SK-N-SH (cell line): Measurements from ENCODE around the gene VAMP1. TPM values are rescaled to one million over a fixed set of nuclear protein-coding genes. Genes with fewer than 3 reads are reported as not detected.
"Not testable (repeated sequence)": the region's sequence is repeated elsewhere in the genome, so short reads cannot be mapped to it uniquely, and the experiment has no call there.

Experiments used
- CTCF ChIA-PET: fragments of 300-600, 350-600 bp; formaldehyde crosslinking; extraction: SDS; loops from one replicate; lab custom pipeline; 2021; lab: Yijun Ruan, JAX
- POLR2A ChIA-PET: fragments of 350-600 bp; sonication (Branson Sonifier 250); formaldehyde crosslinking; extraction: SDS; loops from one replicate; lab custom pipeline; 2020; ENCODE audit warnings: antibody characterized with exemption, inconsistent platforms; lab: Yijun Ruan, JAX
- DNase-seq: peaks from one replicate; pipeline ENCODE4 v3.0.0; 2012
- H2AFZ ChIP-seq: fragments of 200-600 bp; sonication (generic); 2 replicates; pipeline ENCODE4 v1.8.1; 2016; ENCODE audit warnings: antibody characterized with exemption, mild to moderate bottlenecking, low read depth
- H3F3A ChIP-seq: fragments of 200-600 bp; sonication (generic); replicated peaks from 2 replicates; pipeline ENCODE3; 2016; ENCODE audit warnings: antibody characterized with exemption, mild to moderate bottlenecking; ENCODE audit not compliant: insufficient read depth
- H3K27ac ChIP-seq, 2 experiments: fragments of 200-500 bp in 1 of 2; fragments of 200-600 bp in 1 of 2; sonication (Bioruptor generic) in 1 of 2; sonication (generic), shearing (Covaris generic) in 1 of 2; 2 replicates each; pipeline versions ENCODE4 v1.5.1 to v1.6.1; 2014 to 2016; ENCODE audit warnings: low read depth in 2 of 2, inconsistent platforms in 1 of 2, low read length in 1 of 2, mild to moderate bottlenecking in 1 of 2, mixed read lengths in 1 of 2
- H3K27me3 ChIP-seq: fragments of 200-600 bp; sonication (generic), shearing (Covaris generic); 2 replicates; pipeline ENCODE4 v1.6.1; 2016; ENCODE audit warnings: mixed run types; ENCODE audit not compliant: insufficient read depth
- H3K36me3 ChIP-seq, 2 experiments: fragments of 200-500 bp in 1 of 2; fragments of 200-600 bp in 1 of 2; sonication (Bioruptor generic) in 1 of 2; sonication (generic) in 1 of 2; replicated peaks in 1 of 2; 2 replicates each; pipeline versions ENCODE3 to v1.5.1; 2014 to 2016; ENCODE audit warnings: low read length in 1 of 2, mild to moderate bottlenecking in 1 of 2; ENCODE audit not compliant: insufficient read depth in 2 of 2, control insufficient read depth in 1 of 2
- H3K4me1 ChIP-seq, 2 experiments: fragments of 200-500 bp in 1 of 2; fragments of 200-600 bp in 1 of 2; sonication (Bioruptor generic) in 1 of 2; sonication (generic), shearing (Covaris generic) in 1 of 2; 2 replicates each; pipeline versions ENCODE4 v1.5.1 to v1.6.1; 2014 to 2016; ENCODE audit warnings: low read depth in 1 of 2, low read length in 1 of 2, mixed run types in 1 of 2; ENCODE audit not compliant: insufficient read depth in 2 of 2, control insufficient read depth in 1 of 2
- H3K4me2 ChIP-seq: fragments of 200-600 bp; sonication (generic), shearing (Covaris generic); 2 replicates; pipeline ENCODE4 v1.6.1; 2017; ENCODE audit warnings: mixed run types
- H3K4me3 ChIP-seq, 2 experiments: fragments of 200-500 bp in 1 of 2; fragments of 200-600 bp in 1 of 2; sonication (Bioruptor generic) in 1 of 2; sonication (generic), shearing (Covaris generic) in 1 of 2; 2 replicates each; pipeline versions ENCODE4 v1.5.1 to v1.8.1; 2014 to 2016; ENCODE audit warnings: low read depth in 2 of 2, inconsistent platforms in 1 of 2, low read length in 1 of 2, mild to moderate bottlenecking in 1 of 2, mixed read lengths in 1 of 2, moderate library complexity in 1 of 2
- H3K79me2 ChIP-seq: fragments of 200-600 bp; sonication (generic); 2 replicates; pipeline ENCODE4 v1.8.1; 2017; ENCODE audit warnings: mild to moderate bottlenecking; ENCODE audit not compliant: insufficient read depth
- H3K9ac ChIP-seq: fragments of 200-600 bp; sonication (generic); 2 replicates; pipeline ENCODE4 v1.6.1; 2017; ENCODE audit warnings: mixed run types
- H3K9me2 ChIP-seq: fragments of 200-600 bp; sonication (generic); 2 replicates; pipeline ENCODE4 v1.6.1; 2017; ENCODE audit warnings: mixed run types
- H3K9me3 ChIP-seq: fragments of 200-600 bp; sonication (generic); 2 replicates; pipeline ENCODE4 v1.6.1; 2017; ENCODE audit warnings: mixed run types, mild to moderate bottlenecking, moderate library complexity
- H4K20me1 ChIP-seq: fragments of 200-600 bp; sonication (generic); 2 replicates; pipeline ENCODE4 v1.6.1; 2017; ENCODE audit warnings: mild to moderate bottlenecking, mixed run types; ENCODE audit not compliant: insufficient read depth
- EZH2phosphoT487 ChIP-seq: fragments of 200-600 bp; sonication (generic); IDR thresholded peaks from 2 replicates; pipeline ENCODE4 v1.6.1; 2017; ENCODE audit warnings: low read depth, mixed run types, mild to moderate bottlenecking, antibody characterized with exemption, moderate library complexity, borderline replicate concordance
- FOSL2 ChIP-seq: IDR thresholded peaks from 2 replicates; pipeline ENCODE4 v1.4.0; 2012; ENCODE audit warnings: low read depth, mild to moderate bottlenecking, moderate library complexity, borderline replicate concordance
- FOXM1 ChIP-seq: IDR thresholded peaks from 2 replicates; pipeline ENCODE4 v1.4.0; 2012; ENCODE audit warnings: low read depth, mild to moderate bottlenecking
- GATA2 ChIP-seq: sonication (generic); formaldehyde crosslinking; IDR thresholded peaks from 2 replicates; pipeline ENCODE4 v1.5.0; 2020; ENCODE audit warnings: mild to moderate bottlenecking, missing genetic modification reagents
- MEF2A ChIP-seq: IDR thresholded peaks from 2 replicates; pipeline ENCODE4 v1.4.0; 2012; ENCODE audit warnings: low read depth, borderline replicate concordance
- WGBS: methylation state at CpG from one replicate; pipeline ENCODE4 v1.1.6; 2017; ENCODE audit warnings: low lambda C conversion rate; 5-methylcytosine and 5-hydroxymethylcytosine counted together
- polyA plus RNA-seq, 3 experiments: library from polyadenylated mRNA; depleted of rRNA; stranded (reverse); fragments of >200 nt; gene quantifications; 2 replicates each; pipeline ENCODE4 v1.2.3, GENCODE V29; 2012
- TF ChIP-seq, protein P1 (sequence below): IDR thresholded peaks from 2 replicates; pipeline ENCODE4 v1.6.1; 2012; ENCODE audit warnings: mild to moderate bottlenecking, low read depth, low read length, moderate library complexity
- TF ChIP-seq, protein P2 (sequence below): IDR thresholded peaks from 2 replicates; pipeline ENCODE4 v1.4.0; 2012; ENCODE audit warnings: low read depth
- TF ChIP-seq, protein P3 (sequence below): IDR thresholded peaks from 2 replicates; pipeline ENCODE4; 2012
- TF ChIP-seq, protein P4 (sequence below): fragments of 150-350 bp; IDR thresholded peaks from 2 replicates; pipeline ENCODE4 v1.6.1; 2017; ENCODE audit warnings: antibody characterized with exemption, low read length, low read depth, borderline replicate concordance

Gene VAMP1
- polyA plus RNA-seq, 1 of the 3 experiments (the other 2 are of a cell fraction) = 36.8 TPM

DNA sequence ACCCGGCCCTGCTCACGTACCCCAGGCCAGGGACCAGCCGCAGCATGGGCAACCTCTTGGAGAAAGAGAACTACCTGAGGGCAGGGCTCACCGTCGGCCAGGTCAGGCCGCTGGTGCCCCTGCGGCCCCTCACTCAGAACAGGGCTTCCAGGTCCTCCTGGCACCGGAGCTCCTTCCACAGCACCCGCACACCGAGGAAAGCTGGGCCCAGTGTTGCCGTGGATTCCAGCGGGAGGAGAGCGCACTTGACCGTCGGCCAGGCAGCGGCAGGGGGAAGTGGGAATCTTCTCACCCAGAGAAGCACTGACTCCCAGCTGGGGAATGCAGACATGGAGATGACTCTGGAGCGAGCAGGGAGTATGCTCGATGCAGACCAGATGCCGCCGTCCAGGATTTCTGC is 7.9 kb upstream of the VAMP1 start (continued):
- TF ChIP-seq, protein P1, sequence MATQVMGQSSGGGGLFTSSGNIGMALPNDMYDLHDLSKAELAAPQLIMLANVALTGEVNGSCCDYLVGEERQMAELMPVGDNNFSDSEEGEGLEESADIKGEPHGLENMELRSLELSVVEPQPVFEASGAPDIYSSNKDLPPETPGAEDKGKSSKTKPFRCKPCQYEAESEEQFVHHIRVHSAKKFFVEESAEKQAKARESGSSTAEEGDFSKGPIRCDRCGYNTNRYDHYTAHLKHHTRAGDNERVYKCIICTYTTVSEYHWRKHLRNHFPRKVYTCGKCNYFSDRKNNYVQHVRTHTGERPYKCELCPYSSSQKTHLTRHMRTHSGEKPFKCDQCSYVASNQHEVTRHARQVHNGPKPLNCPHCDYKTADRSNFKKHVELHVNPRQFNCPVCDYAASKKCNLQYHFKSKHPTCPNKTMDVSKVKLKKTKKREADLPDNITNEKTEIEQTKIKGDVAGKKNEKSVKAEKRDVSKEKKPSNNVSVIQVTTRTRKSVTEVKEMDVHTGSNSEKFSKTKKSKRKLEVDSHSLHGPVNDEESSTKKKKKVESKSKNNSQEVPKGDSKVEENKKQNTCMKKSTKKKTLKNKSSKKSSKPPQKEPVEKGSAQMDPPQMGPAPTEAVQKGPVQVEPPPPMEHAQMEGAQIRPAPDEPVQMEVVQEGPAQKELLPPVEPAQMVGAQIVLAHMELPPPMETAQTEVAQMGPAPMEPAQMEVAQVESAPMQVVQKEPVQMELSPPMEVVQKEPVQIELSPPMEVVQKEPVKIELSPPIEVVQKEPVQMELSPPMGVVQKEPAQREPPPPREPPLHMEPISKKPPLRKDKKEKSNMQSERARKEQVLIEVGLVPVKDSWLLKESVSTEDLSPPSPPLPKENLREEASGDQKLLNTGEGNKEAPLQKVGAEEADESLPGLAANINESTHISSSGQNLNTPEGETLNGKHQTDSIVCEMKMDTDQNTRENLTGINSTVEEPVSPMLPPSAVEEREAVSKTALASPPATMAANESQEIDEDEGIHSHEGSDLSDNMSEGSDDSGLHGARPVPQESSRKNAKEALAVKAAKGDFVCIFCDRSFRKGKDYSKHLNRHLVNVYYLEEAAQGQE = no peak
- TF ChIP-seq, protein P2, sequence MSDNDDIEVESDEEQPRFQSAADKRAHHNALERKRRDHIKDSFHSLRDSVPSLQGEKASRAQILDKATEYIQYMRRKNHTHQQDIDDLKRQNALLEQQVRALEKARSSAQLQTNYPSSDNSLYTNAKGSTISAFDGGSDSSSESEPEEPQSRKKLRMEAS = no peak

DNA sequence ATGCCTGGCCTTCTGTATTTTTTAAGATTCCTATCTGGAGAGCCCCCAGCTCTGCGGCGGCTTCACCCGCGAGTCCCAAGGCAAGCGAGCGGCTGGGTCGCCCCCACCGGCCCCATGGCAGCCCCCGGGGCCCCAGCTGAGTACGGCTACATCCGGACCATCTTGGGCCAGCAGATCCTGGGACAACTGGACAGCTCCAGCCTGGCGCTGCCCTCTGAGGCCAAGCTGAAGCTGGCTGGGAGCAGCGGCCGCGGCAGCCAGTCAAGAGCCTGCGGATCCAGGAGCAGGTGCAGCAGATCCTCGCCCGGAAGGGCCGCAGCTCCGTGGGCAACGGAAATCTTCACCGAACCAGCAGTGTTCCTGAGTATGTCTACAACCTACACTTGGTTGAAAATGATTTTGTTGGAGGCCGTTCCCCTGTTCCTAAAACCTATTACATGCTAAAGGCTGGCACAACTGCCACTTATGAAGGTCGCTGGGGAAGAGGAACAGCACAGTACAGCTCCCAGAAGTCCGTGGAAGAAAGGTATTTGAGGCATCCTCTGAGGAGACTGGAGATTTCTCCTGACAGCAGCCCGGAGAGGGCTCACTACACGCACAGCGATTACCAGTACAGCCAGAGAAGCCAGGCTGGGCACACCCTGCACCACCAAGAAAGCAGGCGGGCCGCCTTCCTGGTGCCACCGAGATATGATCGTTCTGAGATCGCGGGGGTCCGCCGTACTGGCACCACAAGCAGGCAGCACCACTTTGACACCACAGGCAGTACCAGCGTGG is 7.3 kb upstream of the VAMP1 start:
- POLR2A ChIA-PET, H3K4me3 ChIP-seq, H2AFZ ChIP-seq, H3K4me2 ChIP-seq, H3K4me1 ChIP-seq, H4K20me1 ChIP-seq, DNase-seq, H3F3A ChIP-seq, H3K27me3 ChIP-seq, H3K27ac ChIP-seq, H3K79me2 ChIP-seq, H3K36me3 ChIP-seq, H3K9me3 ChIP-seq, H3K9me2 ChIP-seq, H3K9ac ChIP-seq: not testable (repeated sequence)
- CTCF ChIA-PET = interaction anchor here (2.8 kb wide), 1 partner anchor 12 kb away, joined by 7 read pairs; no protein-coding TSS in a partner anchor
- 90% methylated on average over 28 of the region's 37 CpGs for WGBS

DNA sequence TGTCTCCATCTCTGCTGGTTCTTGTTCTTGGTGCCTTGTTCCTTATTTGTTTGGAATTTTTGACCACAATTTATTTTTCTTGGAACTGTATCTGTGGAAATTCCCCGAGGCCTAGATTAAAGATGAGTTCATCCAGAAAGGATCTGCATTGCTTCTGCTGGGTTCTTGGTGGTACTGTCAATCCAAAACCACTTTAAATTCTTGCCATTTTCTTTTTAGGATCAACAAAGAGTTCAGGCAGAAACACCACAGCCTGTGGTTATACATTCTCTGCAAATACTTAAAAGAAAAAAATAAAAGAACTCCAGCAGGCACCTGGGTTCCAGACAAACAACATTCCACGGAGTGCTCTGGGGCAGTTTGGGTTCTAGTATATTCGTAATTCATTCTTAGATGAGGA is 6.0 kb upstream of the VAMP1 start:
- Histone ChIP-seq H2AFZ (no peak overlapping the region), H3K36me3 (no peaks in the 10 kb centered on the region), H3K27me3 (no peaks in the 10 kb centered on the region), H3K9ac (no peak overlapping the region), H4K20me1 (no peaks in the 10 kb centered on the region), H3K4me3 (no peak overlapping the region), H3K4me2 (no peak overlapping the region), H3K27ac (peak overlapping the region in 1 of 2 experiments; percentile 42; a peak in 1 of 4 replicates), H3K79me2 (no peaks in the 10 kb centered on the region), H3K9me2 (no peaks in the 10 kb centered on the region), H3K4me1 (0 out of 4 replicates have a peak, but pooled peaks cover 0 to 5% of the 10 kb centered on the region in 2 experiments), H3F3A (peaks cover 5% of the 10 kb centered on the region), H3K9me3 (no peaks in the 10 kb centered on the region)
- WGBS = 57% methylated on average over 3 of the region's 3 CpGs
- ChIA-PET CTCF (no interaction called here), POLR2A (no interaction called here)
- TF ChIP-seq, protein P3, sequence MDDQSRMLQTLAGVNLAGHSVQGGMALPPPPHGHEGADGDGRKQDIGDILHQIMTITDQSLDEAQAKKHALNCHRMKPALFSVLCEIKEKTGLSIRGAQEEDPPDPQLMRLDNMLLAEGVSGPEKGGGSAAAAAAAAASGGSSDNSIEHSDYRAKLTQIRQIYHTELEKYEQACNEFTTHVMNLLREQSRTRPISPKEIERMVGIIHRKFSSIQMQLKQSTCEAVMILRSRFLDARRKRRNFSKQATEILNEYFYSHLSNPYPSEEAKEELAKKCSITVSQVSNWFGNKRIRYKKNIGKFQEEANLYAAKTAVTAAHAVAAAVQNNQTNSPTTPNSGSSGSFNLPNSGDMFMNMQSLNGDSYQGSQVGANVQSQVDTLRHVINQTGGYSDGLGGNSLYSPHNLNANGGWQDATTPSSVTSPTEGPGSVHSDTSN = no peak
- no peak for TF ChIP-seq GATA2 (CRISPR knock-in tag)
- no peak for TF ChIP-seq FOXM1
- TF ChIP-seq EZH2phosphoT487 = no peak
- TF ChIP-seq, protein P4, sequence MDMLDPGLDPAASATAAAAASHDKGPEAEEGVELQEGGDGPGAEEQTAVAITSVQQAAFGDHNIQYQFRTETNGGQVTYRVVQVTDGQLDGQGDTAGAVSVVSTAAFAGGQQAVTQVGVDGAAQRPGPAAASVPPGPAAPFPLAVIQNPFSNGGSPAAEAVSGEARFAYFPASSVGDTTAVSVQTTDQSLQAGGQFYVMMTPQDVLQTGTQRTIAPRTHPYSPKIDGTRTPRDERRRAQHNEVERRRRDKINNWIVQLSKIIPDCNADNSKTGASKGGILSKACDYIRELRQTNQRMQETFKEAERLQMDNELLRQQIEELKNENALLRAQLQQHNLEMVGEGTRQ = no peak
- no peak for TF ChIP-seq FOSL2
- no peak for TF ChIP-seq MEF2A
- DNase-seq = no peak

DNA sequence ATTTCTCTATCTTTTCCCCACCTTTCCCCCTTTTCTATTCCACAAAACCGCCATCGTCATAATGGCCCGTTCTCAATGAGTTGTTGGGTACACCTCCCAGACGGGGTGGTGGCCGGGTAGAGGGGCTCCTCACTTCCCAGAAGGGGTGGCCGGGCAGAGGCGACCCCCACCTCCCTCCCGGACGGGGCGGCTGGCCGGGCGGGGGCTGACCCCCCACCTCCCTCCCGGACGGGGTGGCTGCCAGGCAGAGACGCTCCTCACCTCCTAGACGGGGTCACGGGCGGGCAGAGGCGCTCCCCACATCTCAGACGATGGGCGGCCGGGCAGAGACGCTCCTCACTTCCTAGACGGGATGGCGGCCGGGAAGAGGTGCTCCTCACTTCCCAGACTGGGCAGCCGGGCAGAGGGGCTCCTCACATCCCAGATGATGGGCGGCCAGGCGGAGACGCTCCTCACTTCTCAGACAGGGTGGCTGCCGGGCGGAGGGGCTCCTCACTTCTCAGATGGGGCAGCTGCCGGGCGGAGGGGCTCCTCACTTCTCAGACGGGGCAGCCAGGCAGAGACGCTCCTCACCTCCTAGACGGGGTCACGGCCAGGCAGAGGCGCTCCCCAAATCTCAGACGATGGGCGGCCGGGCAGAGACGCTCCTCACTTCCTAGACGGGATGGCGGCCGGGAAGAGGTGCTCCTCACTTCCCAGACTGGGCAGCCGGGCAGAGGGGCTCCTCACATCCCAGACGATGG is 4.9 kb upstream of the VAMP1 start:
- DNase-seq, H3K4me2 ChIP-seq, H3K36me3 ChIP-seq, POLR2A ChIA-PET, H3K9ac ChIP-seq, H3K9me2 ChIP-seq, H3K27me3 ChIP-seq, H4K20me1 ChIP-seq, H3K9me3 ChIP-seq, H3K4me3 ChIP-seq, H2AFZ ChIP-seq, H3K27ac ChIP-seq, H3K4me1 ChIP-seq, H3K79me2 ChIP-seq, CTCF ChIA-PET: not testable (repeated sequence)
- H3F3A ChIP-seq = peaks cover 11% of the 10 kb centered on the region
- 87% methylated on average over 22 of the region's 48 CpGs for WGBS
